Stimulated activated CD8-positive, alpha-beta memory T cell treated with anti-CD3 and anti-CD28 coated beads, Interleukin-7, amount 100 ng/mL, for 4 hours (primary cell): ENCODE results near the gene SUPT3H.
"Not testable (repeated sequence)": the region's sequence is repeated elsewhere in the genome, so short reads cannot be mapped to it uniquely, and the experiment has no call there.

Source experiments
- DNase-seq, 2 donors: peaks; one replicate each; pipeline ENCODE4 v3.0.0-alpha.2; 2020; ENCODE audit warnings: low read depth in 2 of 2

SUPT3H gene

GRCh38 chr6:44955145-44955544 lies 422.6 kb downstream of the SUPT3H start:
- no peak for DNase-seq

DNA sequence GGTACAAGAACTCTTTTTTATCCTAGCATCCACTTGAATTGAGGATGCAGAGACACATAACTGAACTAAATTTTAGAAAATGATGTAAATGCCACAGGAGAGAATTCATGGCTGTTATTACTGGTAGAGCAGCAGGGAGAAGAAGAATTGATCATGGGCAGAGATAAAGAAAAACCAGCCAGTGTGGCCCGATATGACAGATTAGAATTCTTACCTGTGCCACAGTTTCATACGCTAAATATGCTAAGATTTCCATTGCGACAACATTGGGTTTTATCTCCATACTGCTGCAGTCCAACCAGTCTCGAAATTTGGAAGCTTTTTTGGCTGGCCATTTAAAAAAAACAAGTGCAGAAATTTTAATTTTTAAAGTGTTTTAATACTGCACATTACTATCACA lies 423.5 kb downstream of the SUPT3H start:
- no peak for DNase-seq

DNA sequence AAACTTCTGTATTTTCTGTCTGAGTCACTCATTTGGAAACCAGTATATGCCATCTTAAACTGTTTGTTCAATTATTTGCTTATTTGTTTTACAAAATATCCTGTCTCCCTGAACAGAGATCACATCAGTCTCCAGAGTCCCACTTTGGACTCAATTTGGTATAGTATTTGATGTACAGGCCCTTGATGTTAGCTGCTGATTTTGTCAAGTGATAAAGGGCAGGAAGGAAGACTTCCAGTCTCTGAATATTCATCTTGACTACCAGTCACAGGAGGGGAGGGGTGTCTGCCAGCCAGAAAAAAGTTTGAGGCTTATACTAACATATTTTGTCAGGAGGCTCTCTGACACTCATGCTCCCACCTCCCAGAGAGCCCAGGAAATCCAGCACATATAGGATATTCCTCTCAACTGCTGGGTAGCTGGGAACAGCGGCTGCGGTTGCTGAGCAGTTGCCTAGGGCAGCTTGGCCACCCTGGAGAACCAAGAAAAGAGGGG lies 426.4 kb downstream of the SUPT3H start:
- DNase-seq = no peak

- DNase-seq = no peak
These were observed 428.0 kb downstream of the SUPT3H start for GRCh38 chr6:44949596-44950201.

DNA sequence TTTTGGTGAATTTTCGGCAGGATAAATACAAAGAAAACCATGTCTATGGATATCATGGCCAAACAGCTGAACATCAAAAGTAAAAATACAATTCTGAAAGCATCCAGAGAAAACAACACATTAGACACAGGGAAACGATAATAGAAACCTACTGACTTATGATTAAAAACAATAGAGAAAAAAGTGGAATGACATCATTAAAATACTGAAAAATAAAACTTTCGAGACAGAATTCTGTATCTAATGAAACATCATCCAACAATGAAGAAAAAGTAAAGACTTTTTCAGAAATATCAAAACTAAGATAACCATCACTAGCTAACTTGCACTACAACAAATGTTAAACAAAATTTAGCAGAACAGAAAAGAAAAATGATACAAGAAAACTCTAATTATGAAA lies 434.2 kb downstream of the SUPT3H start:
- DNase-seq = no peak

DNA sequence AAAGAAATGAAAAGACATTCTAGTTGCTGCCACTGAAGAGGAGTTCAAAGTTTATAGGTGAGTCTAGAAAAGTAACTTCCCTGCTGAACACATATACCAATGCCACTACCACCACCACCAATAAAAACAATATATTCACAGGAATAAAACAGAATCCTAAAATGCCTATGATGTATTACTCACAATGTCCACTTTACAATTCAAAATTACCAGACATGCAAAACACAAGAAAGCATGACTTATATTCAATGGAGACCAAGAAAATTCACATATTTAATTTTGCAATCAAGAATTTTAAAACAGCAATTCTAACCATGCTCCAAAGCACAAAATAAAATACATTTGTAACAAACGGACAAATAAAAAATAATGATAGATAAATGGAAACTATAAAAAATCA lies 434.9 kb downstream of the SUPT3H start:
- DNase-seq = no peak

DNA sequence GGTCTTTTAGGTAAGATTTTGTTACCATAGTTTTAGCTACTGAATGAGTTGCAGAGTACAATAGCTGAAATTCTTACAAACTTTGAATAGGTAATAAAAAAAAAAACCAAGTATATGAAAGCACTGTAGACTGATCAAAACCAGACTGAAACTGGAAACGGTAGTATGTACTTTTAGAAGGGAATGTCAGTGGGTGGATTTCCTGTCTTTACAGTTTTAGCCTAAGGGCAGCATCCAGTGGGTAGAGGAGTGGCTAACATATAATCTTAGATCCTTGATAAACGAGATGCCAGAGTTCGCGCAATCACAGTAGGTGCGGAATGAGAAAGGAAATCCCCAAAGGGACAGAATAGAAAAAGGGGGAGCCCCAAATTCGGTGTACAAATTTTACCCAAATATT lies 435.5 kb downstream of the SUPT3H start:
- DNase-seq = no peak

DNA sequence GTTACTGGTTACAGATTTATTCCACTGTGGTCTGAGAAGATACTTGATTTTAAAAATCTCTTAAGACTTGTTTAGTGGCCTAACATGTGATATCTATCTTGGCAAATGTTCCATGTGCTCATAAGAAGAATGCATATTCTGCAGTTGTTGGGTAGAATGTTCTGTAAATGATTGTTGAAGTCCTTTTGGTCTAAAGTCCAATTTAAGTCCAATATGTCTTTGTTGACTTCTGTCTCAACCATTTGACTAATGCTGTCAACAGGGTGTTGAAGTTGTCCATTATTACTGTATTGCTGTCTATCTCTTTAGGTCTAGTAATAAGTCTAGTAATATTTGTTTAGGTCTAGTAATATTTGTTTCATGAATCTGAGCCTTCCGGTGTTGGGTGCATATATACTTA lies 437.4 kb downstream of the SUPT3H start:
- no peak for DNase-seq

GRCh38 chr6:44935693-44936300 lies 441.9 kb downstream of the SUPT3H start:
- DNase-seq = no peak

GRCh38 chr6:44933108-44933507 lies 444.6 kb downstream of the SUPT3H start:
- no peak for DNase-seq

GRCh38 chr6:44932651-44933091 lies 445.1 kb downstream of the SUPT3H start:
- DNase-seq = peak; percentile 7 to 11

GRCh38 chr6:44931385-44931784 lies 446.3 kb downstream of the SUPT3H start:
- DNase-seq = no peak

GRCh38 chr6:44926556-44926955 lies 451.2 kb downstream of the SUPT3H start:
- no peak for DNase-seq

DNA sequence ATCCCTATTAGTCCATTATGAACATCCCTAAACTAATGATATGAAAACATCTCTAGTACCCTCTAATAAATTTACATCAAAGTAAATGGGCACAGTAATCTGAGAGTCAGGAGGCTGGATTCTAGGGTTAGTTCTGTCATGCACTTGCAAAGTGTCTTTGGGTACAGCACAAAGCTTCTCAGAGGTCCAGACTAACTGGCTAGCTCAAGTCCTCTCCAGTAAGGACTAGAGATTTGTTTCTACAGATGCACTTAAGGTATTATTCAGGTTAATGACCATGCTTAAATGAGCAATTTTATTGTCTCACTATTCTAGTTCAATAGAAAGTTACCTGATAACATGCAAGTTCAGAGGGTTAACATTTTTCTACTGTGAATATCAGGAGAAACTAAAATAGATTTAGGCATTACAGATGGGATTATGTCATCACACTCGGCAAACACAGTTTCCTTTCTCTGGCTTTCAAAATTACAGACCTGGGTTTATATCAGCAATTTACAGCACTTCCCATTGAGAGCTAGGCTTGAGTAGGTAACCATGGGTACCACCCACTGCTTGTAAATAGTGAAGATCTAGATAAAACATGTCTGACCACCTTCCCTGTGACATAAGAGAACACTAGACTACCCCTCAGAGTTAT lies 452.5 kb downstream of the SUPT3H start:
- no peak for DNase-seq

DNA sequence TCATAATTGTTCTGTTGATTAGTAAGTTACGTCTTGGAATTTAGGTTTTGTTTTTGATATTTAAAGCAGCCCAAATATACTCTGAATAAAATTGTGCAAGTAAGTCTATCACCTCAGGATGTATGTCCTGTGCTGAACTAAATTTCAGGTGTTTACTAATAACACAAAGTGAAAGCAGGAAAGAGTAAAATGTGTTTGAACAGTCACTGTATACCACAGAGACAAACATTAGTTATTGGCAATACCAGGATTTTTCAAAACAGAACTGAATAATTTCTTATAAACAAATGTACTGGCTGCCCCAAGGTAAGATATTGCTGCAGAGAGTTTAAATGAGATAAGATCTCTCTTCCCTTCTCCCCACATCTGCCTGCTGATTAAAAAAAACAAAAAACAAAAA lies 454.3 kb downstream of the SUPT3H start:
- DNase-seq = no peak

GRCh38 chr6:44921798-44922197 lies 455.9 kb downstream of the SUPT3H start:
- DNase-seq = no peak

GRCh38 chr6:44920952-44921491 lies 456.7 kb downstream of the SUPT3H start:
- no peak for DNase-seq

DNA sequence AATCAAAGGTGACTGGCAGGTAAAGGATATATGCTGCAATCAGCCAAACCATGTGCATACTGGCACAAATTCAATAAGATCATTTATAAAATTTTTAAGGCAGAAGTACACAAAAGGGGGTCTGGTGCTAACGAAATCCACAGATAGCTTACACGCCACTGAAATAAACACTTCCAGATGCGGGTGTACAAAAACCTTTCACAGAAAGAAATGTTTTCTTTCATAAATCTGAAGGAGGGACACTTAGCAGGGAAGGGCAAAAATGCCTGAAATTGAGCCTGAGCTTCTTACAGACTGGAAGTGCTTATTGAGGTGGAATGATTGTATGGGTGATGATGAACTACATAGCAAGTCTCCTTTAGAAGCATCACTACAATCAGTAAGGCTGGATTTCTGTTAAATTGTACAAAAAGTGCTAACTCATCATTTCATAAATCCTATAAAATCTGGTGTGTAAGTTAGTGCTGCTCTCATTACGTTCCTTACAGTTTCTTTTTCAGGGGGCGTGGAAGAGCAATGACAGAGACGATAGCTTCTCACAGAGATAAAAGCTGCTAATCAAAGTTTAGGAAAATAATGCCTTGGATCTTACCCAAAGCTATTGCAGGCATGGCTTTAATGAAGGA lies 458.9 kb downstream of the SUPT3H start:
- no peak for DNase-seq

DNA sequence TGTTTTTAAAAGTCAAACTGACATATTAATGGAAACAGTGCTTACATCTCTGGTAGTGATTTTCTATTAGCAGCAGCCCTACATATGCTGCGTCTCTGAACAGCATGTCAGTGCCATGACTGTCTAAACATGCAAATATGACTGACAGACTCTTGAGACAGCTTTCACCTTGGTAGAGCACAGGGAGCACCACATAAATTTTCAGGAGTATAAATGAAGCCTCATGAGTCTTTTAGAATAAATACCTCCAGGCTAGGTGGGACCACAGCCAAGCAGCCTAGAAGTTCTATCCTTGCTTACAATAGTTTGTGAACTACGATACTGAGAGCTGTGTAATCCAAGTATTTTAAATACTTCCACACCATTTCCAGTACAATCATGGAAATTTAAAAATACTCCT lies 460.3 kb downstream of the SUPT3H start:
- DNase-seq = no peak

DNA sequence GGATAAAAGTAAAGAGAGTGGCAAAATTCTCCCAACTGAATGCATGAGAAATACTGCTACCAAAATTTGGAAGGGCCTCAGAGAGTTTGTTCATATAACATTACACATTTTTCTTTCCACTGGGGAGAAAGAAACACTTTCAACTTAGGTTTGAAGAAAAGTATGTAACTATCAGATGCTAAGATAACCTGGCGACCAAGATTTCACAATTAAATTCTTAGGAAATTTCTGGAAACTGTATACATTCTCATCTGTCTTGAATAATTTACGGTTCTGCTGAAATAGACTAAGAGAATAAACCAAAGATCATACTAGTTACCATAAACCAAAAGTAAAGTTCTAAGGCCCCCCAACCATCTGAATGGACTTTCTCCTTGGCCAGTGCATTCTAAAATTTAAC lies 462.6 kb downstream of the SUPT3H start:
- no peak for DNase-seq

DNA sequence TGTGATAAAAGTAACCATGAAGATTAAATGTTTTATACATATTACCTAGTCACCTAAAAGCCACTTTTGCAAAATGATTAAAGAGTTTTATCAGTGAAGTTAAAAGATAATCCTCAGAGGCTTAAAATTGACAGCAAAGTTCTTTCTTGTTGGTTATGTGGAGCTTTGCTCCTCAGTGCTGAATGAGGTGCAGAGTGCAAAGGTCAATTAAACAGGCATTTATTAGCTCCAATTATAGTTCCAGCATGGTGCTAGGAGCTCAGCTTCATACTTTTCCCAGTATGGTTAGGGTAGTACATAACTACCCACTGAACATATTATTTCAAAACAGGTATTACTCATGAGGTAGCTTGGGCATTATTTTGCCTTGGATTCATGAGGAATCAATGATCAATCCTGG lies 463.6 kb downstream of the SUPT3H start:
- no peak for DNase-seq

DNA sequence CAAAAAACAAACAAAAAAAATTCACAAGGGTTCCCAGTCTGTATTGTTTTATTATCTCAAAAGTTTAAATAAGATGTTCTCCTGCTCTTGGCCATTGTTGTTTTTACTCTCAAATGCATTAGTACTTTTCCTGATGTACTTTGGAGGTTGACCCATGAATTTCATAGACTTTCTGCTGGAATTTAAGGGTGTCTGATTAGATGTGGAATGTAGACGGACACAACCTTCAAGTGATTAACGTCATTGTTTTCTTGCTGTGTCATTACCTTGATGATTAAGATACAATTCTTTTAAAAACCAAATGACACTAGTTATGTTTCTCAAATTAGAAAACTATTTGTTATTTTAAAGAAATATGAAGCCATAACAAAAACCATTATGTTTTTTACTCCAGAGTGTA lies 471.0 kb downstream of the SUPT3H start:
- no peak for DNase-seq

- not testable (repeated sequence) for DNase-seq
These were observed 477.4 kb downstream of the SUPT3H start for GRCh38 chr6:44900358-44900757.
